SK-N-SH (cell line): ENCODE results near the gene CYP8B1. TPM values are rescaled to one million over a fixed set of nuclear protein-coding genes. Genes with fewer than 3 reads are reported as not detected.

Experiments used
- CTCF ChIA-PET: fragments of 300-600, 350-600 bp; formaldehyde crosslinking; extraction: SDS; loops from one replicate; lab custom pipeline; 2021; lab: Yijun Ruan, JAX
- POLR2A ChIA-PET: fragments of 350-600 bp; sonication (Branson Sonifier 250); formaldehyde crosslinking; extraction: SDS; loops from one replicate; lab custom pipeline; 2020; ENCODE audit warnings: antibody characterized with exemption, inconsistent platforms; lab: Yijun Ruan, JAX
- DNase-seq: peaks from one replicate; pipeline ENCODE4 v3.0.0; 2012
- H2AFZ ChIP-seq: fragments of 200-600 bp; sonication (generic); 2 replicates; pipeline ENCODE4 v1.8.1; 2016; ENCODE audit warnings: antibody characterized with exemption, mild to moderate bottlenecking, low read depth
- H3F3A ChIP-seq: fragments of 200-600 bp; sonication (generic); replicated peaks from 2 replicates; pipeline ENCODE3; 2016; ENCODE audit warnings: antibody characterized with exemption, mild to moderate bottlenecking; ENCODE audit not compliant: insufficient read depth
- H3K27ac ChIP-seq, 2 experiments: fragments of 200-500 bp in 1 of 2; fragments of 200-600 bp in 1 of 2; sonication (Bioruptor generic) in 1 of 2; sonication (generic), shearing (Covaris generic) in 1 of 2; 2 replicates each; pipeline versions ENCODE4 v1.5.1 to v1.6.1; 2014 to 2016; ENCODE audit warnings: low read depth in 2 of 2, inconsistent platforms in 1 of 2, low read length in 1 of 2, mild to moderate bottlenecking in 1 of 2, mixed read lengths in 1 of 2
- H3K27me3 ChIP-seq: fragments of 200-600 bp; sonication (generic), shearing (Covaris generic); 2 replicates; pipeline ENCODE4 v1.6.1; 2016; ENCODE audit warnings: mixed run types; ENCODE audit not compliant: insufficient read depth
- H3K36me3 ChIP-seq, 2 experiments: fragments of 200-500 bp in 1 of 2; fragments of 200-600 bp in 1 of 2; sonication (Bioruptor generic) in 1 of 2; sonication (generic) in 1 of 2; replicated peaks in 1 of 2; 2 replicates each; pipeline versions ENCODE3 to v1.5.1; 2014 to 2016; ENCODE audit warnings: low read length in 1 of 2, mild to moderate bottlenecking in 1 of 2; ENCODE audit not compliant: insufficient read depth in 2 of 2, control insufficient read depth in 1 of 2
- H3K4me1 ChIP-seq, 2 experiments: fragments of 200-500 bp in 1 of 2; fragments of 200-600 bp in 1 of 2; sonication (Bioruptor generic) in 1 of 2; sonication (generic), shearing (Covaris generic) in 1 of 2; 2 replicates each; pipeline versions ENCODE4 v1.5.1 to v1.6.1; 2014 to 2016; ENCODE audit warnings: low read depth in 1 of 2, low read length in 1 of 2, mixed run types in 1 of 2; ENCODE audit not compliant: insufficient read depth in 2 of 2, control insufficient read depth in 1 of 2
- H3K4me2 ChIP-seq: fragments of 200-600 bp; sonication (generic), shearing (Covaris generic); 2 replicates; pipeline ENCODE4 v1.6.1; 2017; ENCODE audit warnings: mixed run types
- H3K4me3 ChIP-seq, 2 experiments: fragments of 200-500 bp in 1 of 2; fragments of 200-600 bp in 1 of 2; sonication (Bioruptor generic) in 1 of 2; sonication (generic), shearing (Covaris generic) in 1 of 2; 2 replicates each; pipeline versions ENCODE4 v1.5.1 to v1.8.1; 2014 to 2016; ENCODE audit warnings: low read depth in 2 of 2, inconsistent platforms in 1 of 2, low read length in 1 of 2, mild to moderate bottlenecking in 1 of 2, mixed read lengths in 1 of 2, moderate library complexity in 1 of 2
- H3K79me2 ChIP-seq: fragments of 200-600 bp; sonication (generic); 2 replicates; pipeline ENCODE4 v1.8.1; 2017; ENCODE audit warnings: mild to moderate bottlenecking; ENCODE audit not compliant: insufficient read depth
- H3K9ac ChIP-seq: fragments of 200-600 bp; sonication (generic); 2 replicates; pipeline ENCODE4 v1.6.1; 2017; ENCODE audit warnings: mixed run types
- H3K9me2 ChIP-seq: fragments of 200-600 bp; sonication (generic); 2 replicates; pipeline ENCODE4 v1.6.1; 2017; ENCODE audit warnings: mixed run types
- H3K9me3 ChIP-seq: fragments of 200-600 bp; sonication (generic); 2 replicates; pipeline ENCODE4 v1.6.1; 2017; ENCODE audit warnings: mixed run types, mild to moderate bottlenecking, moderate library complexity
- H4K20me1 ChIP-seq: fragments of 200-600 bp; sonication (generic); 2 replicates; pipeline ENCODE4 v1.6.1; 2017; ENCODE audit warnings: mild to moderate bottlenecking, mixed run types; ENCODE audit not compliant: insufficient read depth
- CHD2 ChIP-seq: fragments of 150-350 bp; IDR thresholded peaks from 2 replicates; pipeline ENCODE4 v1.6.1; 2018; ENCODE audit warnings: low read length; ENCODE audit not compliant: partially characterized antibody
- EZH2phosphoT487 ChIP-seq: fragments of 200-600 bp; sonication (generic); IDR thresholded peaks from 2 replicates; pipeline ENCODE4 v1.6.1; 2017; ENCODE audit warnings: low read depth, mixed run types, mild to moderate bottlenecking, antibody characterized with exemption, moderate library complexity, borderline replicate concordance
- GATA2 ChIP-seq: sonication (generic); formaldehyde crosslinking; IDR thresholded peaks from 2 replicates; pipeline ENCODE4 v1.5.0; 2020; ENCODE audit warnings: mild to moderate bottlenecking, missing genetic modification reagents
- NRF1 ChIP-seq: IDR thresholded peaks from 2 replicates; pipeline ENCODE4 v1.6.1; 2012; ENCODE audit warnings: low read depth, mild to moderate bottlenecking, low read length
- POLR2AphosphoS5 ChIP-seq: IDR thresholded peaks from 2 replicates; pipeline ENCODE4 v1.6.1; 2012; ENCODE audit warnings: low read depth, low read length
- RAD21 ChIP-seq: IDR thresholded peaks from 2 replicates; pipeline ENCODE4 v1.6.1; 2012; ENCODE audit warnings: mild to moderate bottlenecking, low read length
- RFX5 ChIP-seq: IDR thresholded peaks from 2 replicates; pipeline ENCODE4 v1.6.1; 2012; ENCODE audit warnings: mild to moderate bottlenecking, improper control_type of control experiment, low read length
- RXRA ChIP-seq: IDR thresholded peaks from 2 replicates; pipeline ENCODE4 v1.4.0; 2012; ENCODE audit warnings: low read depth, mild to moderate bottlenecking, borderline replicate concordance
- TAF1 ChIP-seq: IDR thresholded peaks from 2 replicates; pipeline ENCODE4 v1.6.1; 2012; ENCODE audit warnings: low read depth, mild to moderate bottlenecking, low read length, moderate library complexity, borderline replicate concordance
- TCF12 ChIP-seq: IDR thresholded peaks from 2 replicates; pipeline ENCODE4 v1.4.0; 2012
- TEAD4 ChIP-seq: IDR thresholded peaks from 2 replicates; pipeline ENCODE4 v1.4.0; 2012; ENCODE audit warnings: mild to moderate bottlenecking, borderline replicate concordance; ENCODE audit not compliant: insufficient read depth
- YY1 ChIP-seq: IDR thresholded peaks from 2 replicates; pipeline ENCODE4 v1.4.0; 2012; ENCODE audit warnings: low read depth, mild to moderate bottlenecking
- ZBTB33 ChIP-seq: IDR thresholded peaks from 2 replicates; pipeline ENCODE4 v1.4.0; 2012; ENCODE audit warnings: low read depth, borderline replicate concordance
- WGBS: methylation state at CpG from one replicate; pipeline ENCODE4 v1.1.6; 2017; ENCODE audit warnings: low lambda C conversion rate; 5-methylcytosine and 5-hydroxymethylcytosine counted together
- polyA plus RNA-seq, 3 experiments: library from polyadenylated mRNA; depleted of rRNA; stranded (reverse); fragments of >200 nt; gene quantifications; 2 replicates each; pipeline ENCODE4 v1.2.3, GENCODE V29; 2012
- TF ChIP-seq, protein P1 (sequence below): IDR thresholded peaks from 2 replicates; pipeline ENCODE4 v1.4.0; 2012; ENCODE audit warnings: low read depth
- TF ChIP-seq, protein P2 (sequence below): fragments of 200-600 bp; sonication (generic); IDR thresholded peaks from 2 replicates; pipeline ENCODE4 v1.6.1; 2017; ENCODE audit warnings: antibody characterized with exemption, mild to moderate bottlenecking, moderate library complexity

The CYP8B1 gene
- polyA plus RNA-seq, 1 of the 3 experiments (the other 2 are of a cell fraction) = not detected

DNA sequence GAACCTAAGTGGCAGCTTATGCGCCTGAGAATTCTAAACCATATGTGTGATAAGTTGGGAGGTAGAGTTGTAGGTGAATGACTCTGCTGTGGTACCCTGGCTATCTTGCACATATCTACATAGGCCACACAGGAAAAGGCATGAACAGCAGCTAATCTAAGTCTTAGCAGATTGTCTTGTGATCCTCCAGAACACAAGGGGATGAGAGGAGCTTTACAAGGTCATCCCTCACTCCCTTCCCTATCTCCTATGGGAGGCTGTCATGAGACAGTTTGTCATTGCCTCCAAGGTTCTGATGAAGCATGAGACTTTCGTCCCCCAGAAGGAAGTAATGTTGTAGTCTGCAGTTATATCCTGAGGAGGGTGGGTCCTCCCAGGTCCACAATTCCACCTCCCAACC lies 26.6 kb upstream of the CYP8B1 start:
- TF ChIP-seq GATA2 (CRISPR knock-in tag) = no peak
- TF ChIP-seq, protein P1, sequence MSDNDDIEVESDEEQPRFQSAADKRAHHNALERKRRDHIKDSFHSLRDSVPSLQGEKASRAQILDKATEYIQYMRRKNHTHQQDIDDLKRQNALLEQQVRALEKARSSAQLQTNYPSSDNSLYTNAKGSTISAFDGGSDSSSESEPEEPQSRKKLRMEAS = no peak
- no peak for TF ChIP-seq POLR2AphosphoS5
- Histone ChIP-seq H3K9me2 (no peaks in the 10 kb centered on the region), H3K36me3 (no peaks in the 10 kb centered on the region), H3K27ac (no peak overlapping the region), H3K9ac (no peak overlapping the region), H3K27me3 (no peaks in the 10 kb centered on the region; the same call in 1 of the 2 replicates), H4K20me1 (no peaks in the 10 kb centered on the region), H3K4me1 (peaks cover 0 to 8% of the 10 kb centered on the region in 2 experiments; a peak in 2 of 4 replicates), H3K79me2 (no peaks in the 10 kb centered on the region), H3K4me2 (no peak overlapping the region), H3K4me3 (no peak overlapping the region), H3K9me3 (no peaks in the 10 kb centered on the region), H2AFZ (no peak overlapping the region), H3F3A (no peaks in the 10 kb centered on the region)
- ChIA-PET CTCF (interaction anchor here (0.5 to 1.2 kb wide), 3 partner anchors 38 to 1332 kb away, joined by 3 read pairs; no protein-coding TSS in a partner anchor), POLR2A (no interaction called here)
- DNase-seq = no peak
- WGBS = 41% methylated on average over 2 of the region's 2 CpGs

- Histone ChIP-seq H3K36me3 (no peaks in the 10 kb centered on the region), H3K9ac (no peak overlapping the region), H3F3A (no peaks in the 10 kb centered on the region), H4K20me1 (no peaks in the 10 kb centered on the region), H3K9me2 (no peaks in the 10 kb centered on the region), H3K9me3 (no peaks in the 10 kb centered on the region), H3K79me2 (no peaks in the 10 kb centered on the region), H2AFZ (no peak overlapping the region), H3K4me3 (no peak overlapping the region)
- POLR2A ChIA-PET = no interaction called here
- TF ChIP-seq, protein P2, sequence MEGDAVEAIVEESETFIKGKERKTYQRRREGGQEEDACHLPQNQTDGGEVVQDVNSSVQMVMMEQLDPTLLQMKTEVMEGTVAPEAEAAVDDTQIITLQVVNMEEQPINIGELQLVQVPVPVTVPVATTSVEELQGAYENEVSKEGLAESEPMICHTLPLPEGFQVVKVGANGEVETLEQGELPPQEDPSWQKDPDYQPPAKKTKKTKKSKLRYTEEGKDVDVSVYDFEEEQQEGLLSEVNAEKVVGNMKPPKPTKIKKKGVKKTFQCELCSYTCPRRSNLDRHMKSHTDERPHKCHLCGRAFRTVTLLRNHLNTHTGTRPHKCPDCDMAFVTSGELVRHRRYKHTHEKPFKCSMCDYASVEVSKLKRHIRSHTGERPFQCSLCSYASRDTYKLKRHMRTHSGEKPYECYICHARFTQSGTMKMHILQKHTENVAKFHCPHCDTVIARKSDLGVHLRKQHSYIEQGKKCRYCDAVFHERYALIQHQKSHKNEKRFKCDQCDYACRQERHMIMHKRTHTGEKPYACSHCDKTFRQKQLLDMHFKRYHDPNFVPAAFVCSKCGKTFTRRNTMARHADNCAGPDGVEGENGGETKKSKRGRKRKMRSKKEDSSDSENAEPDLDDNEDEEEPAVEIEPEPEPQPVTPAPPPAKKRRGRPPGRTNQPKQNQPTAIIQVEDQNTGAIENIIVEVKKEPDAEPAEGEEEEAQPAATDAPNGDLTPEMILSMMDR = no peak
- TF ChIP-seq POLR2AphosphoS5 (no peak), ZBTB33 (no peak), TCF12 (no peak), TAF1 (no peak), NRF1 (no peak), EZH2phosphoT487 (no peak), CHD2 (no peak), RXRA (no peak), YY1 (no peak), RFX5 (no peak), TEAD4 (no peak), RAD21 (no peak)
- TF ChIP-seq, all 33 proteins: peak for 0
- CTCF ChIA-PET = interaction anchor here (1.1 to 1.2 kb wide), 2 partner anchors 20 to 121 kb away, joined by 3 read pairs; no protein-coding TSS in a partner anchor
- no peak overlapping the region for H3K27ac ChIP-seq
- no peak overlapping the region for H3K4me2 ChIP-seq
- H3K27me3 ChIP-seq = no peaks in the 10 kb centered on the region; the same call in 1 of the 2 replicates
- DNase-seq = no peak
- 22% methylated on average over 3 of the region's 3 CpGs for WGBS
- H3K4me1 ChIP-seq = peaks cover 0 to 5% of the 10 kb centered on the region in 2 experiments; a peak in 2 of 4 replicates
These were observed 25.4 kb upstream of the CYP8B1 start for GRCh38 chr3:42901073-42901415.
